ENCODE data around the gene CALY.

Gene CALY

GRCh38 chr10:133385214-133385613, 48.5 kb upstream of the CALY start:
- CTCF ChIA-PET, result no interaction called here

DNA sequence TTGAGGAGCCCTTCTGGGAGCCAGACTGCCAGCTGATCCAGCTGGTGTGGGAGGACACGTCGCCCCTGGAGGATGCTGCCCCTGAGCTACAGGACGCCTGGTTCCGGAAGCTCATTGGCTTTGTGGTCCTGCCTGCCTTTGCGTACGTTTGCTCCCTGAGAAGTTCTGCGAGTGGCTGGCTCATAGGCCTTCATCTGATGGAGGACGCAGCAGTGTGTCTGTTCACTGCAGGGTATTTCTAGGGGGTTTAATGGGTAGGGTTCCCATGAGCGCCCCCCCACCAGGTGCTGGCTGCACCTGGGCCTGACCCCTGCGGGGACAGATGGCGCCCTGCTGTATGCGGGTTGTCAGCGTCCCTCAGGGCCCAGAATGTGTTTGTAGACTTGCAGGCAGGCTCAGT, 47.4 kb upstream of the CALY start:
- ChIA-PET CTCF (no interaction called here), POLR2A (interaction anchor here (0.9 kb wide), 1 partner anchor 30 kb away, joined by 3 read pairs; no protein-coding TSS in a partner anchor)
- peaks cover 0 to 7% of the 10 kb centered on the region in 2 experiments; a peak in 1 of 3 replicates for H3K36me3 ChIP-seq (ENCODE audit: control insufficient read depth in 2 of 2, insufficient read depth in 1 of 2, low read length in 2 of 2)
- H3K9me3 ChIP-seq (ENCODE audit: control insufficient read depth, insufficient read depth, low read depth, low read length), result no peaks in the 10 kb centered on the region
- H3K4me1 ChIP-seq (ENCODE audit: control insufficient read depth, insufficient read depth, low read length), result no peaks in the 10 kb centered on the region
- no peak overlapping the region for H3K27ac ChIP-seq (ENCODE audit: extremely low read depth, low read depth, low read length)
- H3K4me3 ChIP-seq (ENCODE audit: low read depth, low read length), result no peak overlapping the region
- TF ChIP-seq ZNF544 (tag by site-specific recombination; IDR thresholded peaks at IDR 0.05) (no peak), ZFP69B (tag by site-specific recombination; IDR thresholded peaks at IDR 0.05) (no peak), INSM2 (tag by site-specific recombination; IDR thresholded peaks at IDR 0.05) (no peak), ZNF391 (tag by site-specific recombination; IDR thresholded peaks at IDR 0.05; ENCODE audit: borderline replicate concordance, low read depth) (no peak), ZNF768 (tag by site-specific recombination; IDR thresholded peaks at IDR 0.05) (no peak), ZBTB26 (tag by site-specific recombination; optimal IDR thresholded peaks at IDR 0.05) (no peak), ZNF701 (tag by site-specific recombination; IDR thresholded peaks at IDR 0.05) (no peak), ZNF600 (tag by site-specific recombination; IDR thresholded peaks at IDR 0.05) (no peak), ZNF548 (tag by site-specific recombination; IDR thresholded peaks at IDR 0.05) (no peak), GLIS1 (tag by site-specific recombination; IDR thresholded peaks at IDR 0.05) (no peak)
- TF ChIP-seq, protein P1, sequence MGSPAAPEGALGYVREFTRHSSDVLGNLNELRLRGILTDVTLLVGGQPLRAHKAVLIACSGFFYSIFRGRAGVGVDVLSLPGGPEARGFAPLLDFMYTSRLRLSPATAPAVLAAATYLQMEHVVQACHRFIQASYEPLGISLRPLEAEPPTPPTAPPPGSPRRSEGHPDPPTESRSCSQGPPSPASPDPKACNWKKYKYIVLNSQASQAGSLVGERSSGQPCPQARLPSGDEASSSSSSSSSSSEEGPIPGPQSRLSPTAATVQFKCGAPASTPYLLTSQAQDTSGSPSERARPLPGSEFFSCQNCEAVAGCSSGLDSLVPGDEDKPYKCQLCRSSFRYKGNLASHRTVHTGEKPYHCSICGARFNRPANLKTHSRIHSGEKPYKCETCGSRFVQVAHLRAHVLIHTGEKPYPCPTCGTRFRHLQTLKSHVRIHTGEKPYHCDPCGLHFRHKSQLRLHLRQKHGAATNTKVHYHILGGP (tag by site-specific recombination; IDR thresholded peaks at IDR 0.05), result no peak
- TF ChIP-seq, protein P2, sequence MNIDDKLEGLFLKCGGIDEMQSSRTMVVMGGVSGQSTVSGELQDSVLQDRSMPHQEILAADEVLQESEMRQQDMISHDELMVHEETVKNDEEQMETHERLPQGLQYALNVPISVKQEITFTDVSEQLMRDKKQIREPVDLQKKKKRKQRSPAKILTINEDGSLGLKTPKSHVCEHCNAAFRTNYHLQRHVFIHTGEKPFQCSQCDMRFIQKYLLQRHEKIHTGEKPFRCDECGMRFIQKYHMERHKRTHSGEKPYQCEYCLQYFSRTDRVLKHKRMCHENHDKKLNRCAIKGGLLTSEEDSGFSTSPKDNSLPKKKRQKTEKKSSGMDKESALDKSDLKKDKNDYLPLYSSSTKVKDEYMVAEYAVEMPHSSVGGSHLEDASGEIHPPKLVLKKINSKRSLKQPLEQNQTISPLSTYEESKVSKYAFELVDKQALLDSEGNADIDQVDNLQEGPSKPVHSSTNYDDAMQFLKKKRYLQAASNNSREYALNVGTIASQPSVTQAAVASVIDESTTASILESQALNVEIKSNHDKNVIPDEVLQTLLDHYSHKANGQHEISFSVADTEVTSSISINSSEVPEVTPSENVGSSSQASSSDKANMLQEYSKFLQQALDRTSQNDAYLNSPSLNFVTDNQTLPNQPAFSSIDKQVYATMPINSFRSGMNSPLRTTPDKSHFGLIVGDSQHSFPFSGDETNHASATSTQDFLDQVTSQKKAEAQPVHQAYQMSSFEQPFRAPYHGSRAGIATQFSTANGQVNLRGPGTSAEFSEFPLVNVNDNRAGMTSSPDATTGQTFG (tag by site-specific recombination; IDR thresholded peaks at IDR 0.05; ENCODE audit: borderline replicate concordance), result no peak
- TF ChIP-seq, protein P3, sequence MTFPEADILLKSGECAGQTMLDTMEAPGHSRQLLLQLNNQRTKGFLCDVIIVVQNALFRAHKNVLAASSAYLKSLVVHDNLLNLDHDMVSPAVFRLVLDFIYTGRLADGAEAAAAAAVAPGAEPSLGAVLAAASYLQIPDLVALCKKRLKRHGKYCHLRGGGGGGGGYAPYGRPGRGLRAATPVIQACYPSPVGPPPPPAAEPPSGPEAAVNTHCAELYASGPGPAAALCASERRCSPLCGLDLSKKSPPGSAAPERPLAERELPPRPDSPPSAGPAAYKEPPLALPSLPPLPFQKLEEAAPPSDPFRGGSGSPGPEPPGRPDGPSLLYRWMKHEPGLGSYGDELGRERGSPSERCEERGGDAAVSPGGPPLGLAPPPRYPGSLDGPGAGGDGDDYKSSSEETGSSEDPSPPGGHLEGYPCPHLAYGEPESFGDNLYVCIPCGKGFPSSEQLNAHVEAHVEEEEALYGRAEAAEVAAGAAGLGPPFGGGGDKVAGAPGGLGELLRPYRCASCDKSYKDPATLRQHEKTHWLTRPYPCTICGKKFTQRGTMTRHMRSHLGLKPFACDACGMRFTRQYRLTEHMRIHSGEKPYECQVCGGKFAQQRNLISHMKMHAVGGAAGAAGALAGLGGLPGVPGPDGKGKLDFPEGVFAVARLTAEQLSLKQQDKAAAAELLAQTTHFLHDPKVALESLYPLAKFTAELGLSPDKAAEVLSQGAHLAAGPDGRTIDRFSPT (tag by site-specific recombination; IDR thresholded peaks at IDR 0.05), result no peak

More at GRCh38 chr10:133385214-133385613, 48.5 kb upstream of the CALY start:
- Histone ChIP-seq H3K36me3 (ENCODE audit: control insufficient read depth in 2 of 2, insufficient read depth in 1 of 2, low read length in 2 of 2) (peaks cover 0 to 7% of the 10 kb centered on the region in 2 experiments; a peak in 1 of 3 replicates), H3K9me3 (ENCODE audit: control insufficient read depth, insufficient read depth, low read depth, low read length) (no peaks in the 10 kb centered on the region), H3K4me1 (ENCODE audit: control insufficient read depth, insufficient read depth, low read length) (0 out of 2 replicates have a peak, but pooled peaks cover under 1% of the 10 kb centered on the region), H3K27ac (ENCODE audit: extremely low read depth, low read depth, low read length) (no peak overlapping the region), H3K4me3 (ENCODE audit: low read depth, low read length) (no peak overlapping the region)
- TF ChIP-seq EGR2 (tag by site-specific recombination; IDR thresholded peaks at IDR 0.05; ENCODE audit: low read depth) (no peak), ZNF707 (tag by site-specific recombination; IDR thresholded peaks at IDR 0.05) (no peak), OVOL3 (tag by site-specific recombination; IDR thresholded peaks at IDR 0.05) (no peak), ZFP37 (tag by site-specific recombination; IDR thresholded peaks at IDR 0.05) (no peak), ZNF701 (tag by site-specific recombination; IDR thresholded peaks at IDR 0.05) (no peak), ZNF624 (tag by site-specific recombination; IDR thresholded peaks at IDR 0.05) (no peak), ZNF501 (tag by site-specific recombination; IDR thresholded peaks at IDR 0.05) (no peak), ZNF629 (tag by site-specific recombination; IDR thresholded peaks at IDR 0.05) (no peak), ZNF16 (tag by site-specific recombination; IDR thresholded peaks at IDR 0.05; ENCODE audit: low read depth) (no peak), ZNF621 (tag by site-specific recombination; IDR thresholded peaks at IDR 0.05) (no peak), ZNF76 (tag by site-specific recombination; IDR thresholded peaks at IDR 0.05; ENCODE audit: borderline replicate concordance, low read depth) (no peak), SALL2 (tag by site-specific recombination; IDR thresholded peaks at IDR 0.05; ENCODE audit: borderline replicate concordance) (no peak), ZNF560 (tag by site-specific recombination; IDR thresholded peaks at IDR 0.05; ENCODE audit: borderline replicate concordance) (no peak)
- TF ChIP-seq, protein P4, sequence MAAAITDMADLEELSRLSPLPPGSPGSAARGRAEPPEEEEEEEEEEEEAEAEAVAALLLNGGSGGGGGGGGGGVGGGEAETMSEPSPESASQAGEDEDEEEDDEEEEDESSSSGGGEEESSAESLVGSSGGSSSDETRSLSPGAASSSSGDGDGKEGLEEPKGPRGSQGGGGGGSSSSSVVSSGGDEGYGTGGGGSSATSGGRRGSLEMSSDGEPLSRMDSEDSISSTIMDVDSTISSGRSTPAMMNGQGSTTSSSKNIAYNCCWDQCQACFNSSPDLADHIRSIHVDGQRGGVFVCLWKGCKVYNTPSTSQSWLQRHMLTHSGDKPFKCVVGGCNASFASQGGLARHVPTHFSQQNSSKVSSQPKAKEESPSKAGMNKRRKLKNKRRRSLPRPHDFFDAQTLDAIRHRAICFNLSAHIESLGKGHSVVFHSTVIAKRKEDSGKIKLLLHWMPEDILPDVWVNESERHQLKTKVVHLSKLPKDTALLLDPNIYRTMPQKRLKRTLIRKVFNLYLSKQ (tag by site-specific recombination; IDR thresholded peaks at IDR 0.05; ENCODE audit: borderline replicate concordance), result no peak
- TF ChIP-seq, protein P5, sequence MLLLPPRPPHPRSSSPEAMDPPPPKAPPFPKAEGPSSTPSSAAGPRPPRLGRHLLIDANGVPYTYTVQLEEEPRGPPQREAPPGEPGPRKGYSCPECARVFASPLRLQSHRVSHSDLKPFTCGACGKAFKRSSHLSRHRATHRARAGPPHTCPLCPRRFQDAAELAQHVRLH (tag by site-specific recombination; IDR thresholded peaks at IDR 0.05), result no peak
- POLR2A ChIA-PET, result interaction anchor here (0.9 kb wide), 1 partner anchor 31 kb away, joined by 3 read pairs; no protein-coding TSS in a partner anchor
